Activated CD4-positive, alpha-beta T cell treated with anti-CD3 and anti-CD28 coated beads, Interleukin-2, amount 50 U/mL, for 48 hours (primary cell): ENCODE data around the gene CDCA4.
"Not testable (repeated sequence)": the region's sequence is repeated elsewhere in the genome, so short reads cannot be mapped to it uniquely, and the experiment has no call there.

Experiments
- DNase-seq, 2 experiments: peaks; one replicate each; pipeline ENCODE4 v3.0.0-alpha.2; 2020

CDCA4 gene

DNA sequence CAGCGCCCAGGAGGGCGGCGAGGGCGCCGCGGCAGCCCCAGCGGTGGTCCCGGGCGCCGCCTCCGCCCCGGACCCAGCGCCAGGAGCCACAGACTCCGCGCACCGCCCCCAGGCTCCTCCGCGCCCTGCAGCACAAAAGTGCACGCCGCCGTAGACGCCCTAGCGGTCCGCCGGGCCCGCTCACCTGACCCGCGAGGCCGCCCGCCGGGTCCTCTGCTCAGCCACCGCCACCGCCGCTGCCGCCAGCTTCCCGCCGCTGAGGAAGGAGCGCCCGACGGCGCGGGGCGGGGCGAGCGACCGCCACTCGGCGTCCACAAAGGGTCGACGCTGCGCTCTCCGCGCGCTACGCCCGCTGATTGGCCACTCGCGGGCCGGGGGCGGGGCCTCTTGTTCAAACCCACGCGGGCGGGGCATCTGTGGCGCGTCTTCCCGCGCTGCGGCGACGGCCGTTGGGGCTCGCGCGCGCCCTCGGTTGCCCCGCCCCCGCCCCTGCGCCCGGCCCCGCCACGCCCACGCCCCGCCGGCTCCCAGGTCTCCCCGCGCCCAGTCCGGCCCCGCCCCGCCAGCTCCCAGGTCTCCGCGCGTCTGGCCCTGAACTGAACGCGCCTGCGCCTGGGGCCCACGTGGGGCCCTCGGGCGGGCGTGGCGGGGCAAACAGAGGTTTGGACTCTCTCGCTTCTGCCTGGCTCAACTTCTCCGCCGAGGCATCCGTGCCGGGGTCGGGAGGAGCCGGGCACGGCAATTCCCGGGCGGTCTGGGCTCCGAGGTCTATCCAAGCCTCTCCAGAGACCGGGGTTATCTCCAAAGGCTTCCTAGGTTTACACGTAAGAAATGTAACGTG, at the start of gene CDCA4:
Gene CDCA4, minus strand, starts transcription at position 269 of the 841 bp plus-strand sequence. CDS start 9,154 bp downstream, outside the sequence.
- peak; percentile 96 to 97 for DNase-seq

DNA sequence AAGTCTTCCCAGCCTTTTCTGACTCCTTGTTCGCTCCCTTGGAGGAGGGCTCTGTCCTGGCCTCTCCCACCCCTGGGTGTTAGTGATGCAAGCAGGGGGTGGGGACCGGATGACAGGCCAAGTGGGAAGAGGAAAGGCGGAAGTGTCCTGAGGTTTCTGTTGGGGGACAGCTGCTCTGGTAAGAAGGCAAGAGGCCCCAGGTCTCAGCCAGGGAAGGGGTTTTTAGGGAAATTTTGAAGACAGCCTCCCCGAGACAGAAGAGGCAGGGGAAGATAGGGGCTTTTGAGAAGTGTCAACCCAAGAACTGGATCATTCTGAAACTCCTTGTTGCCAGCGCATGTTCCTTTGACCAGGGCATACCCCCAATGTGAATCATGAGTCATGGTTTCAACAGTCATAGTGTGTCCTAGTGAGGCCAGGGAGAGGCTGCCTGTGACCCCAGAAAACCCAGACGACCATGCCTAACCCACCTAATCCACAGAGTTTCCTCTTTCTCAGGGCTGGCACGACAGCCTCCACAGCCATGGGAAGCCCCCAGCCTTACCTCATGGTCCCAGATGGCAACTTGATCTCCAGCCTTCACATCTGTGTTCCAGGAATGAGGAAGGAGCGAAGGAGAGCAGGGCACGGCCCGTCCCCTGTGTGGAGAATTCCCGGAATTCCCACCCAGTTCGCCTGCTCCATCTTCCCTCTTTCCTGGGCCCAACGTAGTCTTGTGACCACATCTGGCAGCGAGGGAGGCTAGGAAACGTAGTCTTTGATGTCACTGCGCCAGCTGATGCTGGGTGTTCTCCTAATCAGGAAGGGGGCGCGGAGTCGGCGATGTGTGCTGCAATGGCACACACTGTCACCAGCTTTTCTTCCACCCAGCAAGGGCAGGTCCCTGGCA, 49.2 kb upstream of the CDCA4 start:
- peak; percentile 61 to 71 for DNase-seq

DNA sequence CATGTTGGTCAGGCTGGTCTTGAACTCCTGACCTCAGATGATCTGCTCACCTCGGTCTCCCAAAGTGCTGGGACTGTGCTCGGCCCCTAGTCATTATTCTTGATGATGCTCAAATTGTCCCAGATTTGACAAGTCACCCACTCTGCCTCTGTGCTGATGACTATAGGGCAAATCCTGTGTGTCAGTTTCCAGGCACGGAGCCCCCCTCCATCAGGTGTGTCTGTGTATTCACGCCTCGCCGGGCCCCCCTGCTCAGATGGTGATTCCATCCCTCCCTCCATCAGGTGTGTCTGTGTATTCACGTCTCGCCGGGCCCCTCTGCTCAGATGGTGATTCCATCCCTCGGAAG, 48.6 kb upstream of the CDCA4 start:
- DNase-seq, result no peak

DNA sequence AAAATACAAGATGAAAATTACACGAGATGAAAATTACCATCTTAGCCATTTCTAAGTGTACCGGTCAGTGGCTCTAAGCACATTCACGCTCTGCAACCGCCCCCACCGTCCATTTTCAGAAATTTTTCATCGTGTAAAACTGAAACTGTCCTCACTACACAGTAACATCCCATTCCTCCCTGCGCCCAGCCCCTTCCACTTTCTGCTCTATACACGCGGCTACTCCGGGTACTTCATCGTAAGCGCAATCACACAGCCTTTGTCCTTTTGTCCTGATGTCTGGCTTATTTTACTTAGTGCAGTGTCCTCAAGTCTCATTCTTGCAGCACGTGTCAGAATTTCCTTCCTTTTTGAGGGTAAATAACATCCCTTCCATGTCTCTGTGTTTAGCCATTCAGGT, 47.9 kb upstream of the CDCA4 start:
- DNase-seq, result no peak

DNA sequence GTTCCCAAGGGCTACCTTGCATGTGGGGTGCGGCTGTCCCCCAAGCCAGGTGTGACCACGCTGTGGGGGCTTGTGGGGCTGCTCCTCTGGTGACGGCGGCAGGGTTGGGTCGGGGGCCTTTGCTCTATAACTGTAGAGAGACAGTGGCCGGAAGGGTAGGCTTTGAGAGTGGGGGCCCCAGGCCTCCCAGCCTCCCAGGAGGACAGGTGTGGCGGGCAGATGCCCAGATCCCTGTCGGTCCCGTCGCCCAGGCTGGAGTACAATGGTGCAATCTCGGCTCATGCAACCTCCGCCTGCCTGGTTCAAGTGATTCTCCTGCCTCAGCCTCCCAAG, 47.1 kb upstream of the CDCA4 start:
- DNase-seq, result no peak

DNA sequence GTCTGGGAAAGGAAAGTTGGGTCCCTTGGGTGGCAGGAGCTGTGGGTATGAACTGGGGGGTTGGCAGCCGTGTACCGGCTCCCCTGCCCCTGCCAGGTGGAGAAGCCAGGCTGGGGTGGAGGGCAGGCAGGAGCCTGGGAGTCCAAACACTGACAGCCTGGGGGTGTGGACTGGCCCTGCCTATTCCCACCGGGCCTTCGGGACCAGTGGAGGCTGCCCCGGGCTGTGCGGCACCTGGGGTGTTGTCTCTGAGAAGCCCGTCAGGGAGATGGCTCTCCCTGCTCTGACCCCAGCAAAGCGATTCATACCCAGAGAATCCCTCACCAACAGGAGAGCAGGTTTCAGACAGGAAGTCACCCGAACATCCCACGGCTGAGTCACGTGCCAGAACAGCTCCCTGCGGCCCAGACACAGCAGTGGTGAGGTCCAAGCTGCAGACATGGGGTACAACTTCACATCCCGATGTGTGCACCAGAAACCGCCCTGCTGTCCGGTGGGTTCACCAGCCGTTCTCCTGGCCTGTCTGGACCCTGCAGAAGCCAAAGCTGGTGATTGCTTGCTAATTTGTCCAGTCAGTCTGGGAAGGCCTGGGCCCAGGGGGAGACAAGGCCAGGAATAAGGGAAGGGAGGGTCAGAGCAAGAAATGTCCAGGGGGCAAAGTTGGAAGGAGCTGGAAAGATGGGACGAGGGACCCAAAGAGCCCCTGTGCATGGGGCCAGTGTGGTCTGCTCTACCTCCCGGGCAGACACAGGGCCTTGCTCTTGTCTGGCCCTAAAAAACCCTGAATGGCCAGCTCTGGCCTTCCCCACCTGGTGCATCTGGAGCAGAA, 46.5 kb upstream of the CDCA4 start:
- DNase-seq, result peak; percentile 75 to 83

DNA sequence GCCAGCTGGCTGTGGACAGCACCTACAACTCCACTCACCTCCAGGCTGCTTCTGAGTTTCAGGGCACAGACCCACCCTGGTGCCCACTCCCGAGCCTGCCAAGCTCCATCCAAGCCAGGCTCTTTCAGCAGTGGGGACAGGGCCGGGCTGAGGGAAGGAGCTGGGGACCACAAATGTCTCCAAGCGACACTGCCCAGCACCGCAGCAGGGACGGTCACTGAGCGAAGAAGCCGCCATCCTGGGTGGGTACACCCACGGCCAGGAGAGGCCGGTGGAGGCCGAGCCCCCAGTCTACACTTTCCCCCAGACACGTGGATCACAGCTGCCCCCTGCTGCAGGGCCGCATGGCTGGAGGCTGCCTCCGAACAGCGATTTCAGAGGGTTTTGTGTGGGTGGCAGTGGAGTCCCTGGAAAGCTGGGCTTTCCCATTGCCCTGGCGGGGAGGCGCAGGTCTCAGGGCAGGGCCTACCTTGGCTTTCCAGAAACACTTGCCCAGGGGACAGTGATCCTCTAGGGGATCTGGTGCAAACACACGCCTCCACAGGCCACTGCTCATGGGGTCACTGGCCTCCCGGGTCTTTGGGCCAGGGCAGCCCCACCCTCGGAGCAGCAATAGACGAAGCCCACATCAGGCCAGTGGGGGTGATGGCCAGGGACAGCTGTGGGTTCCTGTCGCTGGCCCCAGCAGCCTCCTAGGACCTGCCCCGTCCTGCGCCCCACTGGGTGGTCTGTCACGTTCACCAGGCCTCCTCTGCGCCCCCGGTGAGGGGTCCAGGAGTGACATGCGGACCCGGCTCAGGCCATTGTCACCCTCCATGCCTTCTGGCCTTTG, 45.6 kb upstream of the CDCA4 start:
- DNase-seq, result peak in 1 of 2 experiments; percentile 54

DNA sequence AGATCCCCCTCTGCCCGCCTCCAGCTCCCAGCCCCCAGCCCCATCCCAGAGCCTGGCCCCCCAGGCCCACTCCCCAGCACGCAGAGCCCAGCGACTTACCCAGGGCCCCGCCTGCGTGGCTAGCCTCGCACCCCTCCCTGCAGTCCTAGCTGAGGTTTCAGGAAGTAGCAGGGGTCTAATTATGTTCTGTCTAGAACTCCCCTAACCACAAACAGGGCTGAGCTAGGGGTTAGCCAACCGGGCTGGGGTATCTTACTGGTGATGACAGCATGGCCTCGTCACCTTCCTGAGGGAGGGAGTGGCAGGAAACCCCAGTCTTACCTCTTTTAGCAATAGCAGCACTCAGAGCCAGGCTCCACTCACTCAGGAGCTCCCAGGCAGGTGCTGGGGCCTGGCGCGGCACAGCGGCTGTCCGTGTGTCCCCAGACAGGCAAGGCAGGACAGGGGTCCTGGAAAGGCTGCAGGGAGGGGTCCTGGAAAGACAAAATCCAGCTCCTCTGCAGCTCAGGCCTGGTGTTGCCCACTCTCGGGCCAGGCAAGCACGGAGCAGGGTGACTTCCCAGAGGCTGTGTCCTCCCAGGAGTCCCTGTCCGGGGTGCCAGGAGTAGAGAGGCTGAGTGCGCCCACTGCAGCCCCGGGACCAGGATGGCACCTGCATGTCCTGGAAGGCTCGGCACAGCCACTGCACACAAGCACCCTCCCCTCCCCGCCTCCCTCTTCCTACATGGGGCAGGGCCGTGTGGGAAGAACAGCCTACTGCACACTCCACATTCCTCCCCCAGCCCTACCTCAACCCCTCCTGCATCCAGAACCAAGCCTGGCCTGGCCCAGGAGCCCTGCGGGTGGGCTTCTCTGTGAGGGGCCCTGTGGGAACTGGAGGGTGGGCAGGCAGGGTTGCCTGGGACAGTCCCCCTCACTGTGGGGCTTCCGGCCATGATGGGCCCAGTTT, 44.7 kb upstream of the CDCA4 start, which contains the start of gene GPR132:
Gene GPR132, minus strand, starts transcription at position 151 of the 949 bp plus-strand sequence. CDS start 10,010 bp downstream, outside the sequence.
- peak; percentile 83 to 89 for DNase-seq

DNA sequence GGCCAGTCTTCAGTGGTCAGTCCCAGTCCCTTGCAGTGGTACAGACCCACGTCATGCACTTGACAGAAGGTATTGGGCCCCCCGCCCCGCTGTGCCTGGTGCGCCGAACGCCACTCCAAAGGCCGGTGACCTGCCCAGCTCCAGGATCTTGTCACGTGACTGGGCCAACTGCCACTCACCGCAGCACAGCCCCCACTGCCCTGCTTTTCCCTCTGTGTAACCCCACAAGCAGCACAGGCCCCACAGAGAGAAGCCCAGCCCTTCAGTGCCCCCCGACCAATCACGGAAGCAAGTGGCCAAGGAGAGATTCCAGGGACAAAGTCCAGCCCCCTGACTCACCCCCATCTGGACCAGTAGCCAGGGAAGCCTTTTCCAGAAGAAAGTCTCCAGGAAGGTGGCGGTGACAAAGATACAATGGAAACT, 43.8 kb upstream of the CDCA4 start:
- DNase-seq, result peak; percentile 57 to 63

DNA sequence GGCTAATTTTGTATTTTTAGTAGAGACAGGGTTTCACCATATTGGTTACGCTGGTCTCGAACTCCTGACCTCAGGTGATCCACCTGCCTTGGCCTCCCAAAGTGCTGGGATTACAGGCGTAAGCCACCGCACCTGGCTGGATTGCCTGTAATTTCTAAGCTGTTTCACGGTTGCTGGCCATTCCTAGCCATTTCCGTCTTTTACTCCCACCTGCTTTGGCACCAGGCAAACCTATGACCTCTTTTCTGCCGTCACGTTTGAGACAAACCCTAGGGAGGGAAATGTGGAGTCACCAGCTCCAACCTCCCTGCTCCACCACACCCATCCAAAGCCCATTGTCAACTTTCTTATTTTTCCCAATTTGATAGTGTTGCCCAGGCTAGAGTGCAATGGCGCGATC, 43.1 kb upstream of the CDCA4 start:
- DNase-seq, result no peak

DNA sequence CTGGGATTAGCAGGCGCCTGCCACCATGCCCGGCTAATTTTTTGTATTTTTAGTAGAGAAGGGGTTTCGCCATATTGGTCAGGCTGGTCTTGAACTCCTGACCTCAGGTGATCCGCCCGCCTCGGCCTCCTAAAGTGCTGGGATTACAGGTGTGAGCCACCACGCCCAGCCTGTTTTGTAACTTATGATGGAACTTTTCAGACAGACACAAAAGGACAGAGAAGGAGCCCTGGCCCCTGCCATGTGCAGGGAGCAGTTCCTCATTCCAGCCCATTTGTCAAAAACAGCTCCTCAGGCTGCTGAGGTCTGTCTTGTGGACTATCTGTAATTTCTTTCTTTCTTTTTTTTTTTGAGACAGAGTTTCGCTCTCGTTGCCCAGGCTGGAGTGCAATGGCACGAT, 42.6 kb upstream of the CDCA4 start:
- DNase-seq, result not testable (repeated sequence)

DNA sequence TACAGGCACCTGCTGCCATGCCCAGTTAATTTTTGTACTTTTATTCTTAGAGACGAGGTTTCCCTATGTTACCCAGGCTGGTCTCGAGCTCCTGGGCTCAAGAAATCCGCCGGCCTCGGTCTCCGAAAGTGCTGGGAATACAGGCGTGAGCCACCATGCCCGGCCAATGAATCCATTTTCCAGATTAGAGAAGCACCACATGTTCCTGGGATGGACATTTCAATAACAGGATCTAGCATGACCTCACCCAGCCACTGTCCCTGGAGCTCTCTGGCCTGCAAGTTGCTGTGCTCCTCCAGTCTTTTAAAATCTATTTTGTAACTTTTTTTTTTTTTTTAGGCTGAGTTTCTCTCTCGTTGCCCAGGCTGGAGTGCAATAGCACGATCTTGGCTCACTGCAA, 42.2 kb upstream of the CDCA4 start:
- DNase-seq, result no peak

DNA sequence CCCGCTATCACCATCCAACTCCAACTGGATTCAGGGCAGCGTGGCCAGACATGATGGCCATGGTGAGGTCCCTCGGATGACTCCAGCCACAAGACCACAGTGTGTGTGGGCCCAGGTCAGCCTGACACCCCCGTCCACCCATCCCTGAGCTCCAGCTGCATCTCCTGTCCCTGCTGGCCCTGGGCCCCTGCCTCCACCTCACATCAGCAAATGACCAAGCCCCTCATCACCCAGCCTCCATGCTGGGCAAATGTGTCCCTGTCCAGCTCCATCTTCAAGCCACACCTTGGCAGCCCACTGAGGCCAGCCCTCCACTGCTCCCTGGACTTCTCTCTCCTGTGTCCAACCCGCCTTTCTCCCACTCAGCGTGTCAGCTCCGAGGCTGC, 41.2 kb upstream of the CDCA4 start:
- DNase-seq, result no peak

DNA sequence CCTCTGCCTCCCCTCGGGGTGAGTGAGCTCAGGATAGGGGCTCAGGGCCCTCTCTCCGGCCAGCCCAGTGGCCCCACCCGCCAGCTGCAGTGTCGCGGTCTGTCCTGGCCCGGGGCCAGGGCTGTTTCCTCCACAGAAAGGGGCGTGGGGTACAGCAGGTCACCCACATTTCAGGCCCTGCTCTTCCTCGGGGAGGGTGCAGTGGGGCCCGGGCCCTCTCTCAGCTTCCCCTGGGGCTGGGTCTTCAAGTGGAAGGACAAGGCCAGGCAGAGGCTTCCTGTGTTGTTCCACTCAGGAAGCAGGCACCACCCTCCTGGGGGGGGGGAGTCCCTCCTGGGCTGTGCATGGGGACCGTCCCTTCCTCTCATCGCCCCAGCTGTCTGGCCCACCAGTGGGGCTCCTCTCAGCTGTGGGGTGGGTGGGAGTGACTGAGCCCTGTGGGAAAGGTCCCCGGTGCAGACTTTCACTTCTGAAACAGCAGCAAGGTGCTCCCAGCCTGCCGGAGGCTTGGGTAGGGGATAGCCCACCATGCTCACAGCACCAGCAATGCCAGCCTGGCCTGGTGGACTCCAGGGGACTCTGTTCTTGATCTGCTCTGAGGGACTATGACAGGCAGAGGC, 40.7 kb upstream of the CDCA4 start:
- DNase-seq, result peak; percentile 77 to 83

DNA sequence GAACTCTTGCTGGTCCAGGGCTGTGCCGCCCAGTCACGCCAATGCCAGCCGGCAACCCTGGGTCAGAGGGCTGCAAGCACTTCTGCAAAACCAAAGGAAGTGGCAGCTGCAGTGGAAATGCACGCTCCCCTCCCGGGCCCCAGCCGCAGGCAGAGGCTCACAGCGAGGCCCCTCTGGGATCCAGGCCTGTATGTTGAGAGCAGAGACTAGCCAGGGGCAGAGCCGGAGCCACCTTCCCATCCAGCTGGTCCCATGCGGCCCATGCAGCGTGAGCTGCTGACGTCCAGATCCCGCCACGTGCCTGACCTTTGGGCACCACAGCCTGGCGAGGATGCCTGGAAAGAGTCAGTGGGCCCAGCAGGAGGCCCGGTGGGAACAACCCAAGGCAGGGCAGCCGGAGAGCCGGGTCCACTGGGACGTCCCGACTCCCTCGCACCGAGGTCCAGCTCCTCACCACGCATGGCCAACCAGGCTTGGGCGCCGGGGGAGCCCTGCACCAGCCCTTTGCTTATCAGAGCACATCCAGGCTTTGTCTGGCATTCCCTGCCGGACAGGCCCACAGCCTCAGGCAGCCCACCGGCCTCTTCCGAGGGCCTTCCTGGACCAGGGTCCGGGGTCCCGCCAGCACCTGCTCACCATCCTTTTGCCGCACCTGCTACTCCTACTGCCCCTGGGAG, 40.0 kb upstream of the CDCA4 start:
- peak; percentile 47 to 61 for DNase-seq

DNA sequence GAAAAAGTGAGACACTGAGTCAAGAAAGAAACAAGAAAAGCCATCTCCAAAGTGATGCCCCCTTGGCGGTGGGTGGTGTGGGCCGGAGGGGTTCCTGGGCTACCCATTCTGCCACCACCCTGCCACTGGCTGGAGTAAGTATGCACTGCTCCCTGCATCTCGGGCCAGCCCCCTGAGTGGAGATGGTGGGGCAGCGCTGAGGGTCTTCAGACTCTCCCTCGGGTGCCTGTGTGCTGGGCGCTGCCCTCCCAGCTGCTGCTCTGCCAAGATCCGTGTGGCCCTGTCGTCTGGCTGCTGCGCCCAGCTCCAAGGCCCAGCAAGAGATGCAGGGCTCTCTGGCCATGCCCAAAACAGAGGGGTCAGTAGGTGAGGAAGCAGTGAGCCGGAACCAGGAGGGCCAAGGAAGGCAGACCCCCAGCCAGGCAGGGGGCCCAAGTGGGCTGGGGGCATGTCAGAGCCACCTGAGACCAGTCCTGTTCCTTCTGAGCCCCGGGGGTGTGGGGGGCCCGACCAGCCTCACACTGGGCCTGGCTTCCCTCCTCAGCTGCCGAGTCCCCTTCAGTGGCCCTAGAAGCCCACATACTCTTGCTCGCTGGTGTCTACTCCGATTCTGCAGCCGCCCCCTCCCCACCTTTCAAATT, 39.2 kb upstream of the CDCA4 start:
- DNase-seq, result peak; percentile 37 to 54

DNA sequence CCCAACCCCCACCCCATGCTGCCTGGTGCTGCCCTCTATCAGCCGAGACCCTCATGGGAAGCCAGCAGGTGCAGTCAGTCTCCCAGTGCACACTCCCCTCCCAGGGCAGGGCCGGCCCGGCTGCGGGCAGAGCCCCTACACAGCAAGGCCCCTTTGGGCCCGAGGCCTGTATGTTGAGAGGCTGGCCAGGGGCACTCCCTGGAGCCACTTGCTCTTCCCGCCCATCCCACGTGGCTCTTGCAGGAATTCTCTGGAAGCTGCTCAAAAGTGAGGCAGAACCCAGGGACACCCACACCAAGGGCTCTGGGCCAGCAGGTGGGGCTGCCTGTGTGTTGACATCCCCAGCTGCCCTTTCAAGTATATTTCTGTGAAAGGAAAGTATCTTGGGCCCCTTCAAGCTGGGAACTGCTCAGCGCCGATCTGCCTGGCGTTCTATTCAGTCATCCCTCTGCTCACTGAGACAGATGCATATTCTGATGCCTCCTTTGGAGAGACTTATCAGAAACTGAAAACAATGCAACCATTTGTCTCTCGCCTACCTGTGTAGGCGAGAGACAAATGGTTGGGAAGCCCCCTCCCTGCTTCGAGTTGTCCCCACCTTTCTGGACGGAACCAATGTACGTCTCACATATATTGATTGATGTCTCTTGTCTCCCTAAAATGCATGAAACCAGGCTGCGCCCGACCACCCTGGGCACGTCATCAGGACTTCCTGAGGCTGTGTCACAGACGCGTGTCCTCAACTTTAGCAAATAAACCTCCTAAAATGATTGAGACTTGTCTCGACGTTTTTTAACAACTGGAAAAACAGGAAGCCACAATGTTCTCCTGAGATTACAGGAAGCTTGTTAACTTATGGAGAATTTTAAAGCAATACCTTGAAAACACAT, 38.4 kb upstream of the CDCA4 start:
- peak; percentile 66 to 76 for DNase-seq

DNA sequence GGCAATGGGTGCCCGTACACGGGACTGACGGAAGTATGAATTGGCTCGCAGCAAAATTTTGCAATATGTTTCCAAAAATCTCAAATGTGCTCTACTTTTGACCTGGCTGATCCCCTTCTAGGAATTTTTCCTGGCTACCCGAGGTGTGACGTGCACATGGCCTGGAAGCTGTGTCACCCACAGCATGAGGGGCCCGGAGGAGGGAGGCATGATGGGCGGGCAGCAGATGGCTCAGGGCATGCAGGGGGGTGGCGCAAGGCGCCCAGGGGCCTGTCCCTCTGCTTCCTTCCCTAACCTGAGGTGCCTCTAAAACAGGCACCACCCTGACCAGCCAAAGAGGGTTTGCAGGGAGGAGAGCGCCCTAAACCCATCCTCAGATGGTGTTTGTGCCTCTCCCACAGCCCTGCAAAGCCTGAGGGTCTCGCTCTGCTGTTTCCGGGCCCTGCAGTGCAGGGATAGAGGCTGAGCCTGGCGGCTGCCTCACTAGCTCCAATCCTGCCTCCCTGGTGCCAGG, 37.7 kb upstream of the CDCA4 start:
- no peak for DNase-seq
